Fibroblast of lung (primary cell): ENCODE results near the gene UQCC2.

Source experiments
- EZH2 ChIP-seq: IDR thresholded peaks from 2 replicates; pipeline ENCODE4 v1.5.1; 2012; ENCODE audit warnings: low read length, control low read depth, mild to moderate bottlenecking; ENCODE audit errors: missing control alignments
- TF ChIP-seq, protein P1 (sequence below), 2 donors: IDR thresholded peaks in 1 of 2; conservative IDR thresholded peaks in 1 of 2; 1 replicate in 1 of 2; 2 replicates in 1 of 2; pipeline ENCODE4 v1.5.1; 2011 to 2012; ENCODE audit warnings: low read length in 2 of 2, control low read depth in 1 of 2, inconsistent platforms in 1 of 2, low read depth in 1 of 2, mild to moderate bottlenecking in 1 of 2

DNA sequence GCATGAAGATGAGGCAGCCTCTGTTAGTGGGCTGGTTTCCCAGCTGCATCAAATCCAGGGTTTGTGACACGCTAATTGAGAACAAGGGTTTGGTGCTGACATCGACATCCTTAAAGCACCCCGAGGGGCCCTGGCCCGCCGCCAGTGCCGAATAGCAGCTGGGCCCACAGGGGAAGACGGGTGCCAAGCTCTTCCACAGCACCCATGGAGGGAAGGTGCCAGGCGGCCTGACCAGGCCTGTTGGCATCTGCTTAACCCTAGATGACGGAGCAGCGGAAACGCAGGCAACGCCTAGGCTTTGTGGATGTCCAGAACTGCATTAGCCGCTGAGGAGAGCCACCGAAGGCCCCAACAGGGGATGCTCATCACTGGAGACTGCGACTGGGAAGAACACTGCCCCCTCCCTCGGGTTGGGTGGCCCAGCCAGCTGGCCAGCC lies 16.0 kb downstream of the UQCC2 start:
- TF ChIP-seq, protein P1, sequence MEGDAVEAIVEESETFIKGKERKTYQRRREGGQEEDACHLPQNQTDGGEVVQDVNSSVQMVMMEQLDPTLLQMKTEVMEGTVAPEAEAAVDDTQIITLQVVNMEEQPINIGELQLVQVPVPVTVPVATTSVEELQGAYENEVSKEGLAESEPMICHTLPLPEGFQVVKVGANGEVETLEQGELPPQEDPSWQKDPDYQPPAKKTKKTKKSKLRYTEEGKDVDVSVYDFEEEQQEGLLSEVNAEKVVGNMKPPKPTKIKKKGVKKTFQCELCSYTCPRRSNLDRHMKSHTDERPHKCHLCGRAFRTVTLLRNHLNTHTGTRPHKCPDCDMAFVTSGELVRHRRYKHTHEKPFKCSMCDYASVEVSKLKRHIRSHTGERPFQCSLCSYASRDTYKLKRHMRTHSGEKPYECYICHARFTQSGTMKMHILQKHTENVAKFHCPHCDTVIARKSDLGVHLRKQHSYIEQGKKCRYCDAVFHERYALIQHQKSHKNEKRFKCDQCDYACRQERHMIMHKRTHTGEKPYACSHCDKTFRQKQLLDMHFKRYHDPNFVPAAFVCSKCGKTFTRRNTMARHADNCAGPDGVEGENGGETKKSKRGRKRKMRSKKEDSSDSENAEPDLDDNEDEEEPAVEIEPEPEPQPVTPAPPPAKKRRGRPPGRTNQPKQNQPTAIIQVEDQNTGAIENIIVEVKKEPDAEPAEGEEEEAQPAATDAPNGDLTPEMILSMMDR (conservative IDR thresholded peaks at IDR 0.05 in 1 of 2, IDR thresholded peaks at IDR 0.05 in 1 of 2; ENCODE audit: low read depth in 1 of 2, low read length in 2 of 2): no peak
- TF ChIP-seq EZH2: no peak
